Measurements from ENCODE around the gene CXXC5. TPM values are rescaled to one million over a fixed set of nuclear protein-coding genes. Genes with fewer than 3 reads are reported as not detected.

The CXXC5 gene
- total RNA-seq, 1 donor from 2014 or later: 41.9 TPM

- TF ChIP-seq CTCF (IDR thresholded peaks at IDR 0.05): no peak
- DNase-seq (ENCODE audit: low spot score in 2 of 2): no peak
- Histone ChIP-seq H3K27ac (peak overlapping the region; percentile 96), H3K36me3 (no peaks in the 10 kb centered on the region), H3K9me3 (no peaks in the 10 kb centered on the region), H3K4me3 (no peak overlapping the region), H3K27me3 (no peaks in the 10 kb centered on the region), H3K4me1 (peaks cover 51 to 83% of the 10 kb centered on the region in 2 donors)
- intact Hi-C loops (cut with DNase I): no loop called here
Observed at GRCh38 chr5:139663207-139664085, 15.3 kb downstream of the CXXC5 start.

- peak; percentile 71 to 82 for DNase-seq (ENCODE audit: low spot score in 2 of 2)
- H3K4me3 ChIP-seq: no peak overlapping the region
- no peaks in the 10 kb centered on the region for H3K27me3 ChIP-seq
- H3K27ac ChIP-seq: peak overlapping the region; percentile 96
- peaks cover 50 to 83% of the 10 kb centered on the region in 2 donors for H3K4me1 ChIP-seq
- intact Hi-C loops (cut with DNase I): no loop called here
- no peaks in the 10 kb centered on the region for H3K36me3 ChIP-seq
- no peak for TF ChIP-seq CTCF (IDR thresholded peaks at IDR 0.05)
- H3K9me3 ChIP-seq: no peaks in the 10 kb centered on the region
Observed at GRCh38 chr5:139664086-139664693, 16.0 kb downstream of the CXXC5 start.

GRCh38 chr5:139664727-139665351, 16.7 kb downstream of the CXXC5 start:
- H3K9me3 ChIP-seq: no peaks in the 10 kb centered on the region
- intact Hi-C loops (cut with DNase I): no loop called here
- H3K4me3 ChIP-seq: peak overlapping the region in 1 of 2 donors; percentile 16
- DNase-seq (ENCODE audit: low spot score in 2 of 2): no peak
- H3K27me3 ChIP-seq: no peaks in the 10 kb centered on the region
- H3K4me1 ChIP-seq: peaks cover 45 to 83% of the 10 kb centered on the region in 2 donors
- TF ChIP-seq CTCF (IDR thresholded peaks at IDR 0.05): no peak
- peak overlapping the region; percentile 96 for H3K27ac ChIP-seq
- no peaks in the 10 kb centered on the region for H3K36me3 ChIP-seq

- Histone ChIP-seq H3K4me3 (peak overlapping the region in 1 of 2 donors; percentile 16), H3K36me3 (no peaks in the 10 kb centered on the region), H3K4me1 (peaks cover 43 to 83% of the 10 kb centered on the region in 2 donors), H3K27ac (peak overlapping the region; percentile 96), H3K27me3 (no peaks in the 10 kb centered on the region), H3K9me3 (no peaks in the 10 kb centered on the region)
- DNase-seq (ENCODE audit: low spot score in 2 of 2): no peak
- no peak for TF ChIP-seq CTCF (IDR thresholded peaks at IDR 0.05)
- intact Hi-C loops (cut with DNase I): no loop called here
Observed at GRCh38 chr5:139665626-139666025, 17.5 kb downstream of the CXXC5 start.

GRCh38 chr5:139666551-139666950, 18.4 kb downstream of the CXXC5 start:
- peak overlapping the region; percentile 96 for H3K27ac ChIP-seq
- peaks cover 43 to 85% of the 10 kb centered on the region in 2 donors for H3K4me1 ChIP-seq
- no peaks in the 10 kb centered on the region for H3K36me3 ChIP-seq
- H3K9me3 ChIP-seq: no peaks in the 10 kb centered on the region
- no peak for DNase-seq (ENCODE audit: low spot score in 2 of 2)
- intact Hi-C loops (cut with DNase I): no loop called here
- no peak overlapping the region for H3K4me3 ChIP-seq
- TF ChIP-seq CTCF (IDR thresholded peaks at IDR 0.05): no peak
- no peaks in the 10 kb centered on the region for H3K27me3 ChIP-seq

All from ascending aorta (tissue), 2 donors.